ENCODE data around the gene RAD9B.
"Not testable (repeated sequence)": the region's sequence is repeated elsewhere in the genome, so short reads cannot be mapped to it uniquely, and the experiment has no call there.

RAD9B gene

GRCh38 chr12:110501752-110502738 is at the start of gene RAD9B, which contains the start of gene VPS29:
Gene RAD9B (plus strand): TSS chr12:110502331. CDS start chr12:110502338, 7 bp downstream.
Gene VPS29 (minus strand): TSS chr12:110502111. CDS start chr12:110502051, 60 bp downstream.
- peak; percentile 99 for DNase-seq (ENCODE audit: low spot score)

- DNase-seq (ENCODE audit: low spot score): no peak
Measured at GRCh38 chr12:110453569-110454296, 48.4 kb upstream of the RAD9B start.

GRCh38 chr12:110458756-110459155 is 43.4 kb upstream of the RAD9B start:
- no peak for DNase-seq (ENCODE audit: low spot score)

- not testable (repeated sequence) for DNase-seq (ENCODE audit: low spot score)
Measured at GRCh38 chr12:110461189-110461588, 40.9 kb upstream of the RAD9B start.

- no peak for DNase-seq (ENCODE audit: low spot score)
Measured at GRCh38 chr12:110465024-110465423, 37.1 kb upstream of the RAD9B start.

GRCh38 chr12:110465765-110466164 is 36.4 kb upstream of the RAD9B start:
- DNase-seq (ENCODE audit: low spot score): not testable (repeated sequence)

GRCh38 chr12:110466791-110467190 is 35.3 kb upstream of the RAD9B start:
- no peak for DNase-seq (ENCODE audit: low spot score)

- DNase-seq (ENCODE audit: low spot score): no peak
Measured at GRCh38 chr12:110467847-110468213, 34.3 kb upstream of the RAD9B start.

- DNase-seq (ENCODE audit: low spot score): peak; percentile 96
Measured at GRCh38 chr12:110468214-110469048, 33.7 kb upstream of the RAD9B start, which contains the start of the genes FAM216A and GPN3. Gene FAM216A (plus strand): TSS chr12:110468845. CDS start chr12:110468876, 31 bp downstream. Gene GPN3 (minus strand): TSS chr12:110468257. CDS start chr12:110468203, 54 bp downstream.

- DNase-seq (ENCODE audit: low spot score): no peak
Measured at GRCh38 chr12:110475426-110475825, 26.7 kb upstream of the RAD9B start.

GRCh38 chr12:110498984-110499706 is 3.0 kb upstream of the RAD9B start:
- no peak for DNase-seq (ENCODE audit: low spot score)

- peak; percentile 28 for DNase-seq (ENCODE audit: low spot score)
Measured at GRCh38 chr12:110501399-110501751, 756 bp upstream of the RAD9B start.

GRCh38 chr12:110503432-110503831 is 1.3 kb downstream of the RAD9B start:
- DNase-seq (ENCODE audit: low spot score): no peak

- no peak for DNase-seq (ENCODE audit: low spot score)
Measured at GRCh38 chr12:110505332-110505731, 3.2 kb downstream of the RAD9B start.

- no peak for DNase-seq (ENCODE audit: low spot score)
Measured at GRCh38 chr12:110508071-110508586, 6.0 kb downstream of the RAD9B start.

GRCh38 chr12:110513842-110514241 is 11.7 kb downstream of the RAD9B start:
- no peak for DNase-seq (ENCODE audit: low spot score)

- no peak for DNase-seq (ENCODE audit: low spot score)
Measured at GRCh38 chr12:110514363-110514762, 12.2 kb downstream of the RAD9B start.

- DNase-seq (ENCODE audit: low spot score): no peak
Measured at GRCh38 chr12:110516995-110517394, 14.9 kb downstream of the RAD9B start.

GRCh38 chr12:110518014-110518413 is 15.9 kb downstream of the RAD9B start:
- not testable (repeated sequence) for DNase-seq (ENCODE audit: low spot score)

- DNase-seq (ENCODE audit: low spot score): not testable (repeated sequence)
Measured at GRCh38 chr12:110520876-110521712, 19.0 kb downstream of the RAD9B start.

Data from CD4-positive, alpha-beta T cell treated with Interleukin-6 at 100 ng/mL for 8 hours (primary cell).